GM19468 (cell line): ENCODE measurements around the gene CYP2W1.
"Not testable (repeated sequence)": the region's sequence is repeated elsewhere in the genome, so short reads cannot be mapped to it uniquely, and the experiment has no call there.

Experiments
- ATAC-seq: cut with Tn5 transposase; IDR thresholded peaks from one replicate; pipeline ENCODE4 v1.9.1; 2021; ENCODE audit warnings: mild to moderate bottlenecking, moderate library complexity, moderate number of reproducible peaks; ENCODE audit not compliant: unreplicated experiment; ENCODE audit errors: extremely low read depth

The CYP2W1 gene

GRCh38 chr7:983004-983615 lies at the start of gene CYP2W1:
Gene CYP2W1 (plus strand): TSS chr7:983181. CDS start chr7:983212, 31 bp downstream.
- no peak for ATAC-seq

GRCh38 chr7:934469-935163 lies 48.4 kb upstream of the CYP2W1 start:
- ATAC-seq, result no peak

GRCh38 chr7:935164-935873 lies 47.7 kb upstream of the CYP2W1 start:
- ATAC-seq, result no peak

- no peak for ATAC-seq
Measured at GRCh38 chr7:935874-936385, 47.1 kb upstream of the CYP2W1 start.

- ATAC-seq, result peak; percentile 54
Measured at GRCh38 chr7:936386-937054, 46.5 kb upstream of the CYP2W1 start.

GRCh38 chr7:937856-938484 lies 45.0 kb upstream of the CYP2W1 start:
- ATAC-seq, result no peak

- no peak for ATAC-seq
Measured at GRCh38 chr7:938546-939185, 44.3 kb upstream of the CYP2W1 start.

GRCh38 chr7:939843-940242 lies 43.1 kb upstream of the CYP2W1 start:
- no peak for ATAC-seq

GRCh38 chr7:940599-941408 lies 42.2 kb upstream of the CYP2W1 start:
- ATAC-seq, result no peak

GRCh38 chr7:943793-944192 lies 39.2 kb upstream of the CYP2W1 start:
- not testable (repeated sequence) for ATAC-seq

- ATAC-seq, result no peak
Measured at GRCh38 chr7:944744-945143, 38.2 kb upstream of the CYP2W1 start.

GRCh38 chr7:945147-945555 lies 37.8 kb upstream of the CYP2W1 start:
- no peak for ATAC-seq

GRCh38 chr7:945556-946255 lies 37.3 kb upstream of the CYP2W1 start:
- ATAC-seq, result no peak

GRCh38 chr7:946256-946996 lies 36.6 kb upstream of the CYP2W1 start:
- ATAC-seq, result no peak

- no peak for ATAC-seq
Measured at GRCh38 chr7:947391-948210, 35.4 kb upstream of the CYP2W1 start.

- ATAC-seq, result no peak
Measured at GRCh38 chr7:949021-949934, 33.7 kb upstream of the CYP2W1 start.
